Right ventricle myocardium inferior (tissue), 1 donor: ENCODE data around the gene HNRNPA1L2. TPM values are rescaled to one million over a fixed set of nuclear protein-coding genes. Genes with fewer than 3 reads are reported as not detected.
"Not testable (repeated sequence)": the region's sequence is repeated elsewhere in the genome, so short reads cannot be mapped to it uniquely, and the experiment has no call there.

Experiments
- ATAC-seq: fragments of 200-7000 bp; cut with Tn5 transposase; one replicate; pipeline ENCODE4 v1.9.1; 2020; ENCODE audit warnings: mild to moderate bottlenecking, moderate library complexity
- DNase-seq: peaks from one replicate; pipeline ENCODE4 v3.0.0; 2021; ENCODE audit errors: missing footprints
- intact Hi-C: fragments of 100-400 bp; cut with DNase I; formaldehyde crosslinking; loops from one replicate; pipeline ENCODE4 v1.11.0; 2022
- long read RNA-seq: library from polyadenylated mRNA; unstranded; transcript quantifications from one replicate; pipeline ENCODE4 v2.0.0, GENCODE V29; 2021
- total RNA-seq: library from RNA; stranded (reverse); fragmentation: NEBNext Ultra II Directional; extraction: Animal tissue kit (Norgen Biotek cat#: 25700); gene quantifications from one replicate; pipeline ENCODE4 v1.2.1, GENCODE V29; 2021
- donor health status: DM: no; HTN: yes; CAD: no; lungs with severe emphysema.

The HNRNPA1L2 gene
- 1.5 TPM for total RNA-seq
- long read RNA-seq = 0 reads

DNA sequence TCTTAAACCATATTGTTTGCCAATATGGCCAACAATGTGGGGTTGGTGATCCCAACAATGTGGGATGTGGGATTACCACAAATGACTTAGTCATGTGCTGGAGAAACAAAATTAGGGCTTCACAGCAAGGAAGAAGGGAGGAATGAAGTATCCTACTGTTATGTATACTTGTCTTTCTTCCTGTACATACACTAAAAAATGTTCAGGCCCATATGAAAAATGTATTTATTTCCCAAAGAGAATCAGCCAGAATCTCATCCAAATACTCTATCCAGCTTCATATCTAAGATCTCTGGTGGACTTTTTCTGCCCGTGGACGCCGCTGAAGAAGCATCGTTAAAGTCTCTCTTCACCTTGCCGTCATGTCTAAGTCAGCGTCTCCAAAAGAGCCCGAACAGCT lies at the start of gene HNRNPA1L2:
TSS of gene HNRNPA1L2 (plus strand) at position 301 of the 400 bp plus-strand sequence. CDS start at position 363, 62 bp downstream.
- DNase-seq (no peak), ATAC-seq (no peak)
- intact Hi-C loops = no loop called here

DNA sequence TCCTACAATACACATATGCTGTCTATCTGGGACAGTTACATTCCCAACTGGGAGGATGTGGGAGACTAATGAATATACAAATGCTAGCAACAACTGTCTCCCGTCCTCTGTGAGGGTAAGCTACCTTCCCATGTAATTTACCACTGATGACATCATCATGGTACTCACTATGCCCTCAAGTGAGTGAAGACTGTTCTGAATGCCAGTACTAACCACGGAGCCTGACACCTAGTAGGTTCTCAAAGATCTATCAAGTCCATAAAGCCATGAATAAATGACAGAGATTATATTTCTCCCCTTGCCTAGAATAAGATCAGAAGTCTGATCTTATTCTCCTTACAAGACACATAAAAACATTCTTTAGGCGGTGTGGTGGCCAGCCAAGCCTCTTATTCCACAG lies 49.1 kb upstream of the HNRNPA1L2 start:
- DNase-seq, intact Hi-C loops, ATAC-seq: not testable (repeated sequence)

DNA sequence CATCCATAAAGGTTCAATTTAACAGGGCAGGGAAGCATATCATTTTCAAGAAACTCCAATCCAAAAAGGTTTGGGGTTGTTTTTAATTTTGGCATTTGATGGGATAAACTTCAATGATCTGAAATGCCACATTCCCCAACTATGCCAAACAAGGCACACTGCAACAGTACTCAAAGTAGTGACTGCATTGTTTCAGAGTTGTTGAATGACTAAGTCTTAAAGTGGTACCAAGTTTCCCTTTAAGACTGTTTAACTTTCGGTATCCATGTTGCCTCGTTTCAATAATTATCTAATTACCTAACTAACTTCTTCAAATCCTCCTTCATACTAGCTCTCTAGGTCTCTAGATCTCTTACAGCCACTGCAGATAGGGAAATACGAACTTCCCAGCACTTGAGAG lies 48.4 kb upstream of the HNRNPA1L2 start:
- ATAC-seq, intact Hi-C loops, DNase-seq: not testable (repeated sequence)

DNA sequence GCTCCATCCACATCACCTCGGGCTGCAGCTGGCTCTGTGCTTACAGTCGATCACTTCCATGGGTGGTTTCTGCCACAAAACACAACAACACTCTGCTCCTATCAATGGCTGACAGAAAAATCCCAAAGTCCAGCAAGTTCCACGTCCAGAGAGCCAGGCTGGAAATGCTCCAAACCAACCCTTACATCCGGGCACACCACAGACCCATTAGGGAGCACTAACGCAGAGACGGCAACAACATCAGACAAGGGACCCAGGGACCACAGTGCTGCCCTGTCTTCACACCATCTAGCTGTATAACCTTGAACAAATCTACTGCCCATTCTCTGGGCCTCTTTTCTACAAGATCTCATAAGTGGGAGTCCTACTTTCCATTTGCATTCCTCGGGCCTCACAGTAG lies 47.9 kb upstream of the HNRNPA1L2 start:
- intact Hi-C loops, DNase-seq, ATAC-seq: not testable (repeated sequence)

DNA sequence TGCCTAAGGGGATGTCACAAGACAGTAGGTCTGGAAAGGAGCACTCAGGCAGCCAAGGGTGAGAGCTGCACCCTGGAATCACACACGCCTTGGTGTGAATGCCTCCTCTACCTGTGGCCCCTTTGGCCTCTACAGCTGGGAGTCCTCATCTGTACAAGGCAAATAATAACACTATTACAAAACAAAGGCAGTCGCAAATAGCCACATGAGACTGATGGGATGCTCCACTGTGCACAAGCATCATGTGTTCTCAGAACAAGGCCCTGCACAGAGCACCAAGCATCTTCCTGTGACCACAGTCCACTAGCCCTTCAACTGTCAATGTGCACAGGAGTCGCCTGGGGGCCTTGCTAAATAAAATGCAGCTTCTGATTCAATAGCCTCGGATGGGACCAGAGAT lies 44.6 kb upstream of the HNRNPA1L2 start:
- intact Hi-C loops = no loop called here
- DNase-seq (no peak), ATAC-seq (no peak)

DNA sequence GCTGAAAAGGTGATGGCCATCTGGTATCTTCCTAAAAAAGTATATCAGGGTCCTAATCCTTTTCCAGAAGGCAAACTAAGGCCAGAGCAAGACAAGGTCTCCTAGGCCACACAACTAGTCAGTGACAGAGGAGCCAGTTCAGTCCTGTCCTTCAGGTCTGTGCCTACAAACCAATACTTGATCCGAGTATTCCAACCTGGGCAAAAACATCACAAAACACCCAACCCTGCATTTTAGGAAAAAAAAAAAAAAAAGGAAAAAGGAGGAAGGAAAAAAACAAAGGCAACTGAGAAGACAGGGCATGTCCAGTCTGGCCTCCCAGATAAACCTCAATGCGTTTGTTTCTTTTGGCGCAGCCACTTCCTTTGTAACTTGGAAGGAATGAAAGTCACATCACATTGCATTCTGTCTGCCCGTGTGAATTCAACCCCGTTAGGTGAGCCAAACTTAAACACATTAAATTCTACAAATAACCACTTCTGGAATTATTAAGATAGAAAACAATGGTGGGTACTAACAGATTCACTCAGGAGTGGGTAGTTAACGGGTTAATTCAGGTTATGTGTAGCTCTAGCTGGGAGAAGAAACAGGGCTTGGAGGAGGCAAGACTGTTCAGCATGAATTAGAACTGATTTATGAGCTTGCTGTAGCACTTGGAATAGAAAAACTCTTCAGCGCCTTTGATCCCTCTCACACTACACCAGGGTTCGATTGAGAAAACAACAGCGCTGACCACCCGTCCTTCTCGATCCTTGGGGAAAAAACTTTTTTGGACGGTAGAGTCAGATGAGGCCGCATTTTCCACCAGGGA lies 43.0 kb upstream of the HNRNPA1L2 start:
- DNase-seq (no peak), ATAC-seq (peak; percentile 45)
- intact Hi-C loops = no loop called here

DNA sequence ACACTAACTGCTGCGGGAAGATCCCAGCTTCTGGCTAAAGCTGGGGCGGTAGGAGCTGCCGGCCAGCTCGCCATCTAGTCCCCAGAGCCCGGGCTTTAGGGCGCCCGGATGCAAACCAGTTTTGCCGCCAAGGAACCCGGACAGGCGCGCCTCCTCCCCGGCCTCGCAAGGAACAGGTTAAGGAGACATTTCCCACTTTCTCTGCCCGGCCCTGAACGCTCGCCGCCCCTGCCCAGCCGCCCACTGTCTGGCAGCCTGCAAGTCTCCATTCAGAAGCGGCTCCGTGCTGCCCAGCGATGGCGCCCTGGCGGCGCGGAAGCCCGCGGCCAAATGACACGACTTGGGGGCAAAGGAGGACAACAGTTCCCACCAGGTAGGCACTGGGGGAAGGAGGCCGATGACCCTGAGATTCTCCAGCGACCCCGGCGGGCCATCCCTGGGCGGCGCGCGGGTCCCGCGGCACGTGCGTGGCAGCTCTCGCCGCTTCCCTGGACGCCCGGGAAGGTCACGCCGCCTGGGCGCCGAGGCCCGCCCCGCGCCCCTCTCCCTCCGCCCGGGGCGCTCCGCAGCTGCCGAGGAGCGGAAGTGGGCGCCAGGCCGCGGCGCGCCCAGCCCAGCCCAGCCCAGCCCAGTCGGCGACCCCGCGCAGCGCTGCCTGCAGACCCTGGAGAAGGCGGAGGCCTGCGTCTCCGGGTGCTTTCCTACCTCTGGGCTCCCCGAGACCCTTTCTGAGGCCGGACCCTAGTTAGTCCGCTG lies 42.2 kb upstream of the HNRNPA1L2 start:
- DNase-seq = peak; percentile 70
- intact Hi-C loops = no loop called here
- ATAC-seq = peak; percentile 85

DNA sequence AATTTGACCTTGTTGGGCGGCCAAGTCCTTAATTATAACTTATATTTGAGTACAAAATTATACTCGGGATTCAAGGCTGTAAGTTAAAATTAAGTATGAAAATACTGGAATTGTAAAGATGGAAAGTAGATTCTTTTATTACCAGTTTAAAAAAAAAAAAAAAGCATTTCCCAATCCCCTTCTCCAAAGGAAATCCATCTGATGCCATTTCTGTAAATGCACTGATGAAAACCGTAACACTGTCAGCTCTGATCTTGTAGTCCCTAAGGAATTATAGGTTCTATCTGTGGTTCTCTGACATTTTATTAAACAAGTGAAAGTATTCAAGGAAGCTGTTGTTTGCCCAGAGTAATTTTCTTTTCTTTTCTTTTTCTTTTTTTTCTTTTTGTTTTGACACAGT lies 41.6 kb upstream of the HNRNPA1L2 start:
- DNase-seq = no peak
- no peak for ATAC-seq
- intact Hi-C loops = no loop called here

DNA sequence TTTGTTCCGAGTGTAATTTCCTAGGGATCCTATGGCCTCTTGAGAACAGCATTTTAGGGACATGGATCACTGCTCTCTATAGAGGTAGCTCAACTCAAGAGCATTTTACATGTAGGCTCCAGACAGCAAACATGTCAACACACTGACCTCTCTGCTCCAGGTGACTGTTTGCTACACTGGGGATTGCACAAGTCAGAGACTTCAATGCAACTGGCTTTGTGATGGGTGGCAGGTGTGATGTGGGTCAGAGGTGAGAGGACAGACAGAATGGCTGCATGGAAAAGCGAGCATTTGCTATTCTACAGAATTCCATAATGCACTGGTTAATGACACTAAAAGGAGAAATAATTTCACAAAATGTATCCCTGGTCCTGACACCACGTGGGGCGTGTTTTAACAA lies 38.9 kb upstream of the HNRNPA1L2 start:
- intact Hi-C loops, ATAC-seq, DNase-seq: not testable (repeated sequence)

DNA sequence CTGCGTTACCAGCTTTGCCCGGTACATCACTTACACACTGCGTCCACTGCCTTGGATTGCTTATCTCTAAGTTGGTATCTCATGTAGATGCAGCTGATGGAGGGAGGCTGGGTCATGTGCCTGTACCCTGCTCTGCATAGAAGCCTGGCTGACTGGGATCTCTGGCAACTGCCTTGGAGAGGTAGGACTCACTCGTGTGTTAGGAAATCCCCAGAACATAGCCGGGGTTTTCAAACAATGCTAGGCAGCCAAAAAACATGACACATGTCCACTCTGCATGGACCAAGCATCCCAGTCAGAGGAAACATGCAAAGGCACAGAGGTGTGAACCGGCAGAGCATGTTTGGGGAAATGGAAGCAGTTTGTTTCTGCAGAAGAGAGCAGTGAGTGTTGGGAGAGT lies 36.1 kb upstream of the HNRNPA1L2 start:
- DNase-seq, intact Hi-C loops, ATAC-seq: not testable (repeated sequence)

DNA sequence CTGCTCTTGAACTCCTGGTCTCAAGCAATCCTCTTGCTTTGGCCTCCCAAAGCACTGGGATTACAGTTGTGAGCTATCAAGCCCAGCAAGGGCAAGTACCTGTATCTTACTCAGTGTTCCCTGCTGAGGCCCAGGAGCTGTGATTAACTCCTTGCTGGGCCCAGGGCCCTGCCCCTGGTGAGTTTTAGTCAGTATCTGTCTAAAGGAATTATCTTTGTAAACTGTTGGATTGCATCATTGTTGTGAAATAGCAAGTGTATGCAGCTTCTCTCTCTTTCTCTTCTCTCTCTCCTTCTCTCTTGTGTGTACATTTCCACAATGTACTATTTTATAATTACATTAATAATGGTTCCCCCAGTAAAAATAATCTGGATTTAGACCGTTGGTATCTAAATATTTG lies 35.4 kb upstream of the HNRNPA1L2 start:
- intact Hi-C loops, DNase-seq, ATAC-seq: not testable (repeated sequence)

DNA sequence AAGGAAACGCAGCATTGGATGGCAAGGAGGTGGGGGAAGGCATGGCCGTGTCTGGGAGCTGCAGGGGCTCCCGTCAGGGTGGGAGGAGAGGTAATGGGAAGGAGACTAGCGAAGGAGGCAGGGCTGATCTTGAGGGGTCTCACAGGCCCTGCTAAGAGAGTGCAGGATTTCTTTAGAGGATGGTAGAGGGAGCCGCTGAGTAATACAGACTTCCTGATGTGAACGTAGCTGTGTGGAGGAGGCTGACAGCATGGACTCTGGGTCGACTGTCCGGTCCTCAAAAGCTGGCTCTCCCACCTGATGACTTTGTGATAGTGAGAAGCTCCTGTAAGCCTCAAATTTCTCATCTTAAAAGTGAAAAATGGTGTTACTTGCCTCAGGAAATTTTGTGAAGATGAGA lies 34.0 kb upstream of the HNRNPA1L2 start:
- ATAC-seq, DNase-seq, intact Hi-C loops: not testable (repeated sequence)

DNA sequence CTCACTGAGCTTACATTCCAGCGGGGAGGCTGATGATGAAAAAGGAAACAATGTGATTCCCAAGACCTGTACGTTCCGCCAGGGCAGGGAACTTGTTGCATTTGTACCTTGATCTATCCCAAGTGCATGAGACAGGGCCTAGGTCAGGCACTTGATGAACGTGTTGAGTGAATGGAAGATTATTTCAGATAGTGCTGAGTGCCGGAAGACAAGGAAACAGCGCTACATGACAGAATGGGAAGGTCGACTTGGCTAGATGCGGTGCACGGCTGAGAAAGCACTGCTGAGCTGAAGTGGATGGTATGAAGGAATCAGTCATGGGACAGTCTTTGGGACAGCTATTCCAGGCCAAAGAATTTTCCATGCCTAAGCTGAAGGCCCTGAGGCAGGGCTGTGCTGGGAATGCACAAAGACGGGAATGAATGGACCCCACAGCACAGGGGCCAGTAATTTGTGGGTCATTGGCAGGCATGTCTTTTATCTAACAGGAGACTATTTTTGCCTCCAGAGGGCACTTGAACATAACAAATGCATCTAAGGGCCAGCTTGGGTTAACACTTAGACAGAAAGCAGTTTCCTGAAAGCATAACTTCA lies 33.1 kb upstream of the HNRNPA1L2 start:
- ATAC-seq = peak; percentile 88
- DNase-seq, intact Hi-C loops: not testable (repeated sequence)

DNA sequence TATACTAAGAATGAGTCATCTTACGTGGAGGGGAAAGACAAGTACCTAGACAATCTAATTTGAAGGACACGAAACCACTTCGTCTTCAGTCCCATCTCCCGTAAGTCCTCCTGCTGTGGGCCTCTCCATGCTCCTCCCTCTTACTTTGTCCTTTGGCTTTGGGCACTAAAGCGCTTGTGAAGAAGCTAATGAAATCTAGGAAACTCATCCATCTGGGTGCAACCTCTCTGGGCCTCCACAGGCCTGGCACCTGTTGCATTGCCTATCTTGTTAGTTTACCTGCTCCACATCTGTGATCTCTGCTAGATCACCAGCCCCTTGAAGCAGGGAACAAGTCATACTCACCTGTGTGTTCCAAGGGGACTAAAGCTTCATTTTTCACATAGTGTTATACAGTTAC lies 32.1 kb upstream of the HNRNPA1L2 start:
- not testable (repeated sequence) for DNase-seq, ATAC-seq
- intact Hi-C loops = loop anchor here (10.0 kb wide), 1 partner anchor 355 kb away; no protein-coding TSS in a partner anchor

DNA sequence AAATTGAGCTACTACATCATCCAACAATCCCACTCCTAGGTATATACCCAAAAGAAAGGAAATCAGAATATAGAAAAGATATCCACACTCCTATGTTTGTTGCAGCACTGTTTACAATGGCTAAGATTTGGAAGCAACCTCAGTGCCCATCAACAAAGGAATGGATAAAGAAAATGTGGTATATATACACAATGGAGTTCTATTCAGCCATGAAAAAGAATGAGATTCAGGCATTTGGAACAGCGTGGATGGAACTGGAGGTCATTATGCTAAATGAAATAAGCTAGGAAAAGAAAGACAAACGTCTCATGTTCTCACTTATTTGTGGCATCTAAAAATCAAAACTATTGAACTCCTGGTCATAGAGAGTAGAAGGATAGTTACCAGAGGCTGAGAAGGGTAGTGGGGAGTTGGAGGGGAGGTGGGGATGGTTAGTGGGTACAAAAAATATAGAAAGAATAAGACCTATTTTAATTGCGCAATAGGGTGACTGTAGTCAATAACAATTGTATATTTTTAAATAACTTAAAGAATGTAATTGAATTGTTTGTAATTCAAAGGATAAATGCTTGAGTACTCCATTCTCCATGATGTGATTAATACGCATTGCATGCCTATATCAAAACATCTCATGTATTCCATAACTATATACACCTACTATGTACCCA lies 27.0 kb upstream of the HNRNPA1L2 start:
- intact Hi-C loops = loop anchor here (5.0 to 10.0 kb wide), 2 partner anchors 37 to 350 kb away; partner anchors contain the start of gene SUGT1
- no peak for ATAC-seq

DNA sequence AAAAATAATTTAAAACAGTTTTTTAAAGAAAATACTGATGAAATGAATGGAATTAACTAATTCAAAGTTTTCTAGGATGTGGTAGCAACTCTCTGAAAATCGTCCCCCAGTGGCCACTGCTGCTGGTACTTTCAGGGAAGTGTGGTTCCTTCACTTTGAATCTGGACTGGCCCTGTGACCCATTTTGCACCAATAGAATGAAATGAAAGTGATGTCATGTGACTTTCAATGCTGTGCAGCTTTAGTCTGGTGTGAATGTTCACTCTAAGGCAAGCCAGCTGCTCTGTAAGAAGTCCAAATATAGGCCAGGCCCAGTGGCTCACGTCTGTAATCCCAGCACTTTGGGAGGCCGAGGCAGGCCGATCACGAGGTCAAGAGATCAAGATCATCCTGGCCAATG lies 26.4 kb upstream of the HNRNPA1L2 start:
- ATAC-seq = no peak
- intact Hi-C loops = loop anchor here (5.0 to 10.0 kb wide), 2 partner anchors 36 to 349 kb away; partner anchors contain the start of gene SUGT1

More for the DNA sequence above, 27.0 kb upstream of the HNRNPA1L2 start:
- no peak for DNase-seq

DNA sequence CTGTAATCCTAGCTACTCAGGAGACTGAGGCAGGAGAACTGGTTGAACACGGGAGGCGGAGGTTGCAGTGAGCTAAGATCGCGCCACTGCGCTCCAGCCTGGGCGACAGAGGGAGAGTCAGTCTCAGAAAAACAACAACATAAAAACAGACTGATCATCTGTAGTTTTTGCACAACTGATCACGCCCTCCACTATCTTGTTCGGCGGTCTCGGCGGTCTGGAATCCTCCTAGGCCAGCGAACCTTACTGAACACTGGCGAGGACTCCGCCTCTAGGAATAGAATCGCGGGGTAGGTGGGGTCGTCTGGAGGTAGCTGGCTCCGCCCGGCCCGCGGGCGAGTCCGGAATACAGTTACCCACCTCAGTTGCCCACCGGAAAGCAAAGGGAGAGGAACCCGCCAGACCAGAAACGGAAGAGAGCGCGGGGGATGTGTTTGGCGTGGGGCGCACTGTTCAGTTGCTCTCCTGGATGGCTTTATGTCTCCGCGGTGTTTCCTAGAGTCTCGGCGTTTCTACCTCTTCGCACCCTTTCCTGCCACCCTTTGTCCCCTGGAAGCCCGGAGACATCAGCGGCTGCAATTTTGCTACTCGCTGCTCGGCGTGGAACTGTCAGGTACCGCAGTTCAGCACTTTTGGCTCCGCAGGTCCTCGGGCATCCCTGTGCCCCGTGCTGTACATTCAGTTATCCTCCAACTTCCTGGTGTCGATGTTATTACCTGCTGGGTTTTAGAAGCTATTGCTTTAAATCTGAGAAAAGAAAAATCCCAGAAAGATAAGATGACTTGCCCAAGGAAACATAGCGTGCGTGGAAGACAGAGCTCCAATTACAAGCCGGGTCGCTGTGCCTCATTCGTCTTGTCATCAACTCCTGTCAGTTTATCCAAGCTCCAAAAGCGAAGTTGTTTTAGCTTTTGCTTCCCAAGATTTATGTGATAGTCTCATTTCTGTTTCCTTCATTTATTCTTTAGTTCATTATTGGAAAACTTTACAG lies 24.9 kb upstream of the HNRNPA1L2 start:
- intact Hi-C loops = loop anchor here (5.0 to 10.0 kb wide), 2 partner anchors 35 to 347 kb away; partner anchors contain the start of gene SUGT1
- ATAC-seq = peak; percentile 96
- peak; percentile 83 for DNase-seq

More for the DNA sequence above, 26.4 kb upstream of the HNRNPA1L2 start:
- DNase-seq = no peak
